HG02759 (cell line): ENCODE measurements around the gene IKZF2.
"Not testable (repeated sequence)": the region's sequence is repeated elsewhere in the genome, so short reads cannot be mapped to it uniquely, and the experiment has no call there.

Experiments
- ATAC-seq: cut with Tn5 transposase; IDR thresholded peaks from one replicate; pipeline ENCODE4 v1.9.1; 2021; ENCODE audit warnings: mild to moderate bottlenecking, moderate library complexity; ENCODE audit not compliant: unreplicated experiment

IKZF2 gene

DNA sequence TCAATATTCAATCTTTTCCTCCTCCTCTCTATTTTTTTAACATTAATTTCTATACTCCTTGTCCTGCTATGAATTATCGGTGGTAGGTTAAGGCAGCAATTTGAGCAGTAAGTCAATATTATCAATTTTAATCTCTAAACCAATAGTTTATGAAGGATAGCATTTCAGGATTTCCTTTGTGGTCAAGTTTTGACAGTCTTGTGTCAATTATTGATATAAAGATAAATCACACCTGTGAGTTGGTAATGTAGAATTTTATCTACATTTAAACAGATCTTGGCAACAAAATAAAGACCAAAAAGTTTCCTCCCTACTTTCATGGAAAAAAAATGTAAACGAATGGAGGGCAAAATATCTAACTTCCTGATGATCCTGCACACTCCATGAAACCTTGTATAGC is 87.3 kb downstream of the IKZF2 start:
- ATAC-seq: no peak

DNA sequence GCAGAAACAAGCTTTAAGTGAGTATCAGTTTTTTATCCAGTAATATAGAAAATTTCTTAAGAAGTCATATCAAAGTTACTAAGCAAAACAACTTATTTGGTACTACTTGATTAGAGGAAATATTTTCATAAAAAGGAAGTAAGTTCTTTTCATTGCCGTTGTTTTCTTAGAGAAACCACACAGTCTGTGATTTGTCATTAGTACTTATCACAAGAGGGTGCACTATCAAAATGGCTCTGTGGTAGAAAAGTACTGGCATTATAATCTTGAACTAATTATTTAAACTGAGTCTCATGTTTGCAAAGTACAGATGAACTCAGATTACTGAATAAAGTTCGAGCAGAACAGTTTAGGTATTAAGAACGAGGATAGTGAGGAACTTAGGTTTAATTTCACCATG is 93.4 kb downstream of the IKZF2 start:
- ATAC-seq: no peak

DNA sequence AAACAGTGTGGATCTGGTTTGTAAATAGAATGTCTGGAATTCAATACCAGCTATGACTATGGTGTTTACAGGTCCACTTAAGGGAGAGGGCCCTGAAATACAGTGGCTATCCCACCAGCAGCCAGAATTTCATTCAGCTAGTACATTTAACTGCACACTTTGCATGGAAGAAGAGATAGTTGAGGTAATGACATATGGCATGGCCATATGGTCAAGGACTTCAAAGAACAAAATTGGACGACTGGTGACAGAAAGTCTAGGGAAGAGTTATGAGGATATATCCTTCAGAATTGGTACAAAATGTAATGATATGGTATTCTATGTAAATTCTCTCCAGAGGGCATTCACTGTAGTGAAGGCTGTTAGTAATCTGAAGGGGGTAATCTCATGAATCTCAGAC is 105.0 kb downstream of the IKZF2 start:
- no peak for ATAC-seq

DNA sequence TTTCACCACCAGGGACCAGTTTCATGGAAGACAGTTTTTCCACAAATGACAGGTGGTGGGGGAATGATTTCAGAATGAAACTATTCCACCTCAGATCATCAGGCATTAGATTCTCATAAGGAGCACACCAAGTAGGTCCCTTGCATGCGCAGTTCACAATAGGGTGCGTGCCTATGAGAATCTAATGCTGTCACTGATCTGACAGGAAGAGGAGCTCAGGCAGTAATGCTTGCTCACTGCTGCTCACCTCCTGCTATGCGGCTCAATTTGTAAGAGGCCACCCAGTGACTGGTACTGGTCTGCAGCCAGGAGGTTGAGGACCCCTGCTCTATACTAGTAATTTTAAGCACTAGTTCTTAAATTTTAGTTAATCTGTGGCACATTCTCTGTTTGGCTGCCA is 107.8 kb downstream of the IKZF2 start:
- no peak for ATAC-seq

DNA sequence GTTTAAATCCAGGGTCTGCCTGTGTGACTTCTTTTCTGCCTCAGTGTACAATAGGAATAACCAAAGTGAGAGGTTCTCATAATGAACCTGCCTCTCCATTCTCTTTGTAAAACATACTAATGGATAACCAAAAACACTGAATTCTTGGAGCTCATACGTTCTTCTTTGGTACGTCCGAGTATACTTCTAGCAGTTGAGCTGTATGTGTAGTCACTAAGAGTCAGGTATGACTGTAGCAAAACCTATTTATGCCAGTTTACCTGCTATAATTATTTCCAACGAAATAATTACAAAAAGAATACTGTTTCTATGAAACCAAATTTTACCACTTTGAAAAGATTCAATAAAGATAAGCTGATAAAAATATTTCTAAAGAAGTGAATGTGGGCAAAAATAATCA is 109.2 kb downstream of the IKZF2 start:
- ATAC-seq: no peak

DNA sequence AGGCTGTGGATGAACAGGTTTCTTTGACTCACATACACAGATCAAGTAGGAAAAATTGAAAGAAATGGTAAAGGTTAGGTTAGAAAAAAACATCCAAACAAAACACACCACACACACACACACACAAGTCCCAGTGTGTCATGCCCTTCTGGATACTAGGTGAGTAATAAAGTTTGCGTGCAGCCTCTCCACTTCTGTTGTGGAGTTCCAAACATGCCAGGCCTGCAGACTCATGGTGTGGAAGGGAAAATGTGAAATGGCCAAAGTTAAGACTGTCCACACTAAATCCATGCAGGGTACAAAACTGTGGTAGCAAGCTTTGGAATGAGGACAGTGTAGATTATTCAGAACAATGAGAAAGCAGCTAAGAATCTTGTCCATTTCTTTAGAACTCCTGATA is 114.6 kb downstream of the IKZF2 start:
- ATAC-seq: no peak

DNA sequence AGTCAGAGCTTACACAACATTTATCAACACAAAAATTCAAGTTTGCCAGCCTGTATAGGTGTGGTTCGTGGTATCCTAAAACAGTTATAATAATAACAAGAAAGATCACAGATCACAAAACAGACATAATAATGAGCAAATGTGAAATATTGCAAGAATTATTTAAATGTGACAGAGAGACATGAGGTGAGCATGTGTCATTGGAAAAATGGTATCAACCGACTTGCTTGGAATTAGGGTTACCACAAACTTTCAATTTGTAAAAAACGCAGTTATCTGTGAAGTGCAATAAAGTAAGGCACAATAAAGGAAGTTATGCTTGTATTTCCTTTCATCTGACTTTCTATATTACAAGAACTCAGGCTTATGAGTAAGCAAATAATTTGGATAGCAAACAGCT is 116.8 kb downstream of the IKZF2 start:
- no peak for ATAC-seq

DNA sequence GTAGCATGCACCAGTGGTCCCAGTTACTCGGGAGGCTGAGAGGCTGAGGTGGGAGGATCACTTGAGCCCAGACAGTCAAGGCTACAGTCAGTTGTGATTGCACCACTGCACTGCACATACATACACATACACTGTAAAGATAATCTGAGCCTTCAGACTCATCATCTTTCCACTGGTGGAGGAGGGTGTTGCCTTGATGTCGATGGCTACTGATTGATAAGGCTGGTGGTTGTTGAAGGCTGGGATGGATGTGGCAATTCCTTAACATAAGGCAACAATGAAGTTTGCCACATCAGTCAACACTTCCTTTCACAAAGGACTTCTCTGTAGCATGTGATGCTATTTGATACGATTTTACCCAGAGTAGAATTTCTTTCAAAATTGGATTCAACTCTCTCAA is 118.8 kb downstream of the IKZF2 start:
- ATAC-seq: no peak

DNA sequence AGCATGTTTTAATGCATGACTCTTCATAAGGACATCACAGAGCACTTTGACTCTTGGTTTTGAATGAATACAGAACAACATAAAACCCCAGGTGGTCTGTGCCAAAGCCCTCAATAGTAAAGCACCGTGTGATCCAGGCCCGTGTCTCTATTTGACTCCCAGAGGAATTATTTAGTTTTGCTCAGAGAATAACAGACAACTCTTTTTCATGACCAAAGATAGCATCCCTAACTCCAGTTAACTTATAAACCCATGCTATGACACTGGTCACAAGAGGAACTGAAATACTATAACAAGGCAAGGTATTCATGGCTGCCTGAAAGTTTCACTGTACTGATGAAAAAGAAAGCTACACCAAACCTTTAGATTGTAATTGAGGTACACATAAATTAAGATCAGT is 128.4 kb downstream of the IKZF2 start:
- ATAC-seq: peak; percentile 62

DNA sequence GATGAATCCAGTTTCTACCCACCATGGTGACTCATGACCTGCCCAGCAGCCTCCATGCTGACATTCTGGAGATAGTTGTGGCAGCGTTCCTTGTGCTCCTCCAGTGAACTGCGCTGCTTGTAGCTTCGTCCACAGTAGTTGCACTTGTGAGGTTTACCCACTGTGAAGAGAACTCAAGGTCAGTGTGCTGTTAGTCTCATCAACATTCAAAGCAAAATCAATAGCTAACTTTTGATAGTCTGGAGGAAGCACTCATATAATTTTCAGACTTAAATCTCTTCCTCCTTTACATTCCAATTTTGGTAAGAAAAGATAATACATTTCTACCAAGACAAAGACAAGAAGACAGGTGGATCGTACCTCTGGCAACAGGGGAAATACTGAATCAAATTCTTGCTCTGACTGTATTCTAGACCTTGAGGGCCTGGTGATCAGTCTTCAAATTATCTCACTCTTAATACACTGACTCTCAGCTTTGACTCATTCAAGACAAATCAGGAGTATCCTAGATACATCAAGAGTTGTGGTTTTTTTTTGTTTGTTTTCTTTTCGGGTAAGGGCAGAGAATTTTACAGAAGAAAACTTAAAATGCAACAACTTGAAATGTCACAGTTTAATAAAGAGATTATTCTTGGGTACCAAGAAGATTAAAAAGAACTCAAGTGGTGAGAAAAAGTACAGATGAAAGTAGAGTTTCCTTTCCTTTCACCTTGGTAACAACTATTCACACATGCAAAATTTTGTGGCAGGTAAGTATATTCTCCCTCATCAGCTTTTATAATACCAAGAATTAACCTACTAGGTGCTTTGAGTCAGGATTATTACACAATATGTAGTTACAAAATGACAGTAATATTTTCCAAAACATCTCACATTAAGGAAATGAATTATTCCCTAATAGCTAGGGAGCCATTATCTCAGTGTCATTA is 129.2 kb downstream of the IKZF2 start:
- ATAC-seq: peak; percentile 86

DNA sequence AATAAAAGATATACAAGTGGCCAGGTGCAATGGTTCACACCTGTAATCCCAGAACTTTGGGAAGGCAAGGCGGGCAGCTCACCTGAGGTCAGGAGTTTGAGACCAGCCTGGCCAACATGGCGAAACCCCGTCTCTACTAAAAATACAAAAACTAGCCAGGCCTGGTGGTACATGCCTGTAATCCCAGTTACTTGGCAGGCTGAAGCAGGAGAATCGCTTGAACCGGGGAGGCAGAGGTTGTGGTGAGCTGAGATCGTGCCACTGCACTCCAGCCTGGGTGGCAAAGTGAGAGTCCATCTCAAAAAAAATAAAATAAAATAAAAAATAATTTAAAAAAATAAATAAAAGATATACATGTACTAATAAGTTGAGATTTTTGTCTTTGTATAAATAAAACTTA is 130.5 kb downstream of the IKZF2 start:
- ATAC-seq: not testable (repeated sequence)

DNA sequence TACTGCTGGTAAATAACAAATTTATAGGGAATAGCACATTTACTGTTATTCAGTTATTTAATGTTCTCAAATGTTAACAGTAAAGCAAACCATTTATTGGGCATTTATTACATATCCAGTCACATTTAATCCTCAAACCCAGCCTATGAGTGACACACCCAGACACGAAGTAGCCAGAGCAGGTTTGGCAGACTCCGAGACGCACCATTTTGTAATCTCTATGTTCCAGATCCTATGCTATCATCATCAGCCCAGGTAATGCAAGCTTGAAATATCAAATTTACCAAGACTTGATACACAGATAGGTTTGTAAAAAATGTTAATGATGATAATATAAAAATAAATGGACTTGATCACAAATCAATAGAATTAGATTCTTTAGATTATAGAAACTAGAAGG is 131.1 kb downstream of the IKZF2 start:
- ATAC-seq: no peak

DNA sequence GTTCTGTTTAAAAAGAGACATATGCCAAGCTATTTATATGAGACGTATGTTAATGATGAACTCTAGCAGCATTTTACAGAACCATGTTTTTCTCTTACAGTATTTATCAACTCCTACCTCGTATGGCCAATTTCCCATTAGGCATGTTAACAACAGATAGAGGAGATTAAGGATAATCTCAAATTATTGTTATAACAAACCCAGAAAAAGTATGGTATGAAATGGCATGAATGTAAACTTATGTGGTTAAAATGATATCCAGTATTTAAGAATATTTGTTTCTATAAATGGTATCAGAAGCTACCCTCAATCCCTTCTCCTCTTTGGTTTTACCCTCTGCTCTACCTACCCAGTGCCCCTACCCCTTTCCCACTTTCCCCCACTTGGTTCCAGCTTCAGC is 132.0 kb downstream of the IKZF2 start:
- ATAC-seq: no peak

DNA sequence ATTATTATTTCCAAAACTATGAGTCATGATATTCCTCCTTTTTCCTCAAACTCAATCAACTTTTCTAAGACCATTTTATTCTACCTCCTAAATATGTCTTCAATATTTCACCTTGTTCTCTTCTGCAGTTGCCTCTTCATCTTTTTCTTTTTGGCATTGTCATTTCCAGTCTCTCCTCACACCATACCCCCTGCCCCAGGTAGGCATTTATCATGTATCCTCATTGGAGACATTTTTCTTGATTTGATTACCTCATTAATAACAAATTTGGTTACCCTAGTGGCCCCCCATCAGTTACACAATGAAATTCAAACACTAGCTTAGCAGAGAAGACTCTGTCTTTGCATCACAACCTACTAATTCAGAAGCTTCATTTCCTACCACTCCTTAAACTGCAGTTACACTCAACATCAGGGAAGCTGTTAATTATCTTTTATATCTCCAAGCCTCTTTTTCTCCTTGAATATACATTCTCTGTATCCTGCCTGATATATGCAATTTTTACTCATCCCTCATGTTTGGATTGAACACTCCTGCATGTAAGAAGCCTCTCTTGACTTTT is 133.0 kb downstream of the IKZF2 start:
- no peak for ATAC-seq

DNA sequence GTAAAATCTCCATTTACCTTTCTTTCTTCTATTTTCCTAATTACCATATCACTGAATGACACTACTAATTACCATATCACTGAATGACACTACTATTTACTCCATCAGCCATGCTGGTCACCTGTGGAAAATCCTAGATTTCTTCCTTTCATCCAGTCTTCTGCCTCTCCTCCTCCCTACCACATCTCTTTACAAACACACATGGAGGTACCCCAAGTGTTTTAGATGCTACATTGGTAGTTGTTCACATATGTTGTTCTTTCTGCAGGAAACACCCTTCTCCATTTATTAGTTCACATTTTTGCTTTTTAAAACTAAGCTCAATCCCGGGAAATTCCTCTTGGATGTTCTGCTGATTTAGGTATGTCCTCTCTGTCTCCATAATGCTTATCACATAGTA is 134.0 kb downstream of the IKZF2 start:
- ATAC-seq: no peak

DNA sequence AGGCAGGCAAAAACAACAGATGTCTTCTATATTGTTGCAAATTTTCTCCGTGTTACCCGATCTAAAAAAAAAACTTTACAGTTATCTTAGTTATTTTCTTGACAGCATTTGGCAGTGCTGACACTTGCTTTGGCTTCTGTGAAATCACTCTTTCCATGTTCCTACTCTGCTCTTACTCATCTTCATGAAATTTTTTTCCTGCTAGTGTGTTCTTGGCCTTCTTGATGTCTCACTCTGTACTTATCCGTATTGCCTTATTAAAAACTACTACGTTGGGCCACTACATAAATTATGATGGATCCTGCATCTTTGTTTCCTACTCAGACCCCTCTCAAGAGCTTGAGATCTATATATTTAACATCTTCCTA is 134.4 kb downstream of the IKZF2 start:
- ATAC-seq: no peak

DNA sequence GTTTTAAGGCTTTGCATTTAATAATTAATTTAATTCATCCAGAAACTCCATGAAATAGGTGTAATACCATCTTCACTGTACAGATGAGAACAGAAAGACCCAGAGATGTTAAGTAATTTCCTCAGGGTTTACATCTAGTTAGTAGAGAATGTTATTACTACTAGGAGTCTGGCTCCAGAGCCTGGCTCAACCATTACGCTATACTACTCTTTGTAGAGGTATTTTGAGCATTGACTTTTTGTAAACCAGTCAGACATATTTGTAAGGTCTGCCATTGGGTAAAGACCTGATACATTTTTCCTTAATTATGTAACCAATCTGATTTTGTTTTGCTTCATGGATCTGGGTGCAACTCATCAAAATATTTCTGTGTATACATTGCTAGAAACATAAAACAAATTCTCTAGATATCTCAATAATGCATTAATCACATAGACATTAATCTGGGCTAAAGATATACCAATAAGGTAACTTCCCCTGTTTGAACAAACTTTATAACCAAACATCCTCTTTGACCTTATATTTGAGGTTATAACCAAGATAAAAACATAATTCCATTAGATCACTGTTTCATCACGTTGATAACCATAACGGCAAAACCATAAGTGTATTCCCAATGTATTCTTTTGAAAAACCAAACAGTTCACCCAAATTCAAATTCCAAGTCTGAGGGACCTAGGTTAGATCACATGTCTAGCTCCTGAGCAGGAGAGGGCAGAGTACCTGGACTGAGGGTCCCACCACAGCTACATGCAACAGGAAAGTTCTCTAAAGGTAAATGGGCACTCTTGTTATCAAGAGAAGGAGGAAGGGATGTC is 135.0 kb downstream of the IKZF2 start:
- ATAC-seq: no peak

DNA sequence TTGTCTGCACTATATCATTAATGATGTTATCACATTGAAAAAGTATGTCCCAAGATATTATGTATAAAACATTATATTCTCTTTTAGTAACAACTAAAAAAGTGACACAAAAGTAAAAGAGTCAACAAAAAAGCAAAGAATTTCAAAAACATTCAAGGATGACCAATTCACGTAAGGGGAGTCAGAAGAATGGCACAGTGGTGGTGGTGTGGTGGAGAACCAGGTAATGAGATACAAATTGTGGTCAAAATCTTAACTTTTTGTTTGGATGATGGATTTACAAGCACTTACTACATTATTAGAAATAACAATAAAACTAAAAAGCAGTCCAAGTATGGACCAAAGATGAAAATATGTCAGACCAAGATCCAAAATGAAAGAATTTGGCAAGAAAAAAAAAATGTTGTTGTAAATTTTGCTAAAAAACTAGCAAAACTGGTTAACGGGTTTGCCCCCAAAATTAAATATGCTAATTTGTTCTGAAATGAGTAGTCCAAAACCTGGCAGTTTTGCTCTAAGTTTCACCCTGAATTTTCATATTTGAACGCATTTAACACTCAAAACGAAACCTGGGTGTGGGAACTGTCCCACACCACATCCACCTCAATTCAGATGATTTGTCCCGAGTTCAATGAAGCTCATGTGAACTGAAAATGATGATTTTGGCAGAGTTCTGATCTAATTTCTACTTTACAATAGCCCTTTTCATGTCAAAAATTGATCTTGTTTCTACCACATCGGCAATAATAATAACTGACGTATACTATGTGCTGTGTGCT is 135.8 kb downstream of the IKZF2 start:
- ATAC-seq: peak; percentile 89

DNA sequence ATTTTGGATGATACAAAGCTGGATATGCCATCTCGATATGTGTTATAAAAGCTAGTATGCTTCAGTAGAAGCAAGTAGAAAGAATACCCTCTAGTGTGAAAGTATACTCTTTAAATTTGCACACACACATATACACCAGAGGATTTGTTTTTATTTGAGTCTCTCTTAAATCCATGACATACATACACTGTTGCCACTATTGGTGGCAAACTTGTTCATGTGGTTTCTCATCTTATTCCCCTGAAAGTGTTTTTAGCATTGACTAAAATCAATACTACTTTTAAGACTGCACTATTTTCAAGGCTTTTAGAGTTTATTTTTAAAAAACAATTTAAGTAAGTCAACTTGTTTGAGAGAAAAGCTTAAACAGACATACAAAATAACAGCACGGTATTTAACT is 137.4 kb downstream of the IKZF2 start:
- ATAC-seq: no peak

DNA sequence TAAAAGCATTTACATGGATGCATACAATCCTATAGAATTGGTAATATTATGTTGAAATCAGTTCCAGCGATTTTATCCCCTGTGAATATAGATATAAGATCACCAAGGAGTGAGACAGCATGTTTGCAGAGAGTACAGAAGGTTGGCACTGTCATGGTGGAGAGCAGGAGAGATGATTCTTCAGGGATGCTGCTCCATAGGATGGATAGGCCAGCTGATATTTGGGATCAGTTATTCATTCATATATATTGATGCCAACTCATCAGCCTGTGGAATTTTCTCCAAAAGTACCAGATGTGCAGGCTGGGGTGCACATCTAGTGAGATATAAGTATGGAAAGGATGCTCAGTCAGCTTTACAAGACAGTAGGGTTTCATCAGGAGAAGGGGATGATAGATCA is 139.9 kb downstream of the IKZF2 start:
- ATAC-seq: no peak
